ENCODE results near the gene NCOA4.

The NCOA4 gene

DNA sequence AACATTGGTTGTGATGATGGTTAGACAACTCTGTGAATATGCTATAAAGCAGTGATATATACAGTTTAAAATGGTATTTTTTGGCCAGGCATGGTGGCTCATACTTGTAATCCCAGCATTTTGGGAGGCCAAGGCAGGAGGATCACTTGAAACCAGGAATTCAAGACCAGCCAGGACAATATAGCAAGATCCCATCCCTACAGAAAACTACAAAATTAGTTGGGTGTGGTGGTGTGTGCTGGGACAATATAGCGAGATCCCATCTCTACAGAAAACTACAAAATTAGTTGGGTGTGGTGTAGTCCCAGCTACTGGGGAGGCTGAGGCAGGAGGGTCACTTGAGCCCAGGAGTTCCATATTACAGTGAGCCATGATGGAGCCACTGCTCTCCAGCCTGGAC is 43.1 kb upstream of the NCOA4 start:
- TF ChIP-seq, protein P1, sequence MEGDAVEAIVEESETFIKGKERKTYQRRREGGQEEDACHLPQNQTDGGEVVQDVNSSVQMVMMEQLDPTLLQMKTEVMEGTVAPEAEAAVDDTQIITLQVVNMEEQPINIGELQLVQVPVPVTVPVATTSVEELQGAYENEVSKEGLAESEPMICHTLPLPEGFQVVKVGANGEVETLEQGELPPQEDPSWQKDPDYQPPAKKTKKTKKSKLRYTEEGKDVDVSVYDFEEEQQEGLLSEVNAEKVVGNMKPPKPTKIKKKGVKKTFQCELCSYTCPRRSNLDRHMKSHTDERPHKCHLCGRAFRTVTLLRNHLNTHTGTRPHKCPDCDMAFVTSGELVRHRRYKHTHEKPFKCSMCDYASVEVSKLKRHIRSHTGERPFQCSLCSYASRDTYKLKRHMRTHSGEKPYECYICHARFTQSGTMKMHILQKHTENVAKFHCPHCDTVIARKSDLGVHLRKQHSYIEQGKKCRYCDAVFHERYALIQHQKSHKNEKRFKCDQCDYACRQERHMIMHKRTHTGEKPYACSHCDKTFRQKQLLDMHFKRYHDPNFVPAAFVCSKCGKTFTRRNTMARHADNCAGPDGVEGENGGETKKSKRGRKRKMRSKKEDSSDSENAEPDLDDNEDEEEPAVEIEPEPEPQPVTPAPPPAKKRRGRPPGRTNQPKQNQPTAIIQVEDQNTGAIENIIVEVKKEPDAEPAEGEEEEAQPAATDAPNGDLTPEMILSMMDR (IDR thresholded peaks at IDR 0.05; ENCODE audit: low read depth, low read length) = no peak
- in situ Hi-C loops (cut with HindIII; ENCODE audit: low sequenced_read_pairs) = no loop called here
- H3K4me3 ChIP-seq (ENCODE audit: low read depth, low read length) = no peak overlapping the region
- no peak for DNase-seq (ENCODE audit: low read depth, low spot score)

DNA sequence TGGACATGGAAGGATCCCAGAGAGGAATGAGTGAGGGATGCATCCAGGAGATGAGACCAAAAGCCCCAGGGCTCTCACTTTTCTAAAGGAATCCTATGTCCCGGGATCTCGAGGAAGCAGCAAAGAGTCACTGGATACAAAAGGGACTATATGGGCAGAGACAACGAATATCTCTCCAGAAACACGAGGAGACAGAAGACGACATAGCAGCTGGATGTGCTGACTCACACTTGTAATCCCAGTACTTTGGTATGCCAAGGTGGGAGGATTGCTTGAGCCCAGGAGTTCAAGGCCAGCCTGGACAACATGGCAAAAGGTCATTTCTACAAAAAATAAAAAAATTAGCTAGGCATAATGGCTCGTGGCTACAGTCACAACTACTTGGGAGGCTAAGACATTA is 40.3 kb upstream of the NCOA4 start:
- no peak for DNase-seq (ENCODE audit: low read depth, low spot score)
- no peak overlapping the region for H3K4me3 ChIP-seq (ENCODE audit: low read depth, low read length)
- TF ChIP-seq, protein P1 (IDR thresholded peaks at IDR 0.05; ENCODE audit: low read depth, low read length) = no peak
- in situ Hi-C loops (cut with HindIII; ENCODE audit: low sequenced_read_pairs) = no loop called here

DNA sequence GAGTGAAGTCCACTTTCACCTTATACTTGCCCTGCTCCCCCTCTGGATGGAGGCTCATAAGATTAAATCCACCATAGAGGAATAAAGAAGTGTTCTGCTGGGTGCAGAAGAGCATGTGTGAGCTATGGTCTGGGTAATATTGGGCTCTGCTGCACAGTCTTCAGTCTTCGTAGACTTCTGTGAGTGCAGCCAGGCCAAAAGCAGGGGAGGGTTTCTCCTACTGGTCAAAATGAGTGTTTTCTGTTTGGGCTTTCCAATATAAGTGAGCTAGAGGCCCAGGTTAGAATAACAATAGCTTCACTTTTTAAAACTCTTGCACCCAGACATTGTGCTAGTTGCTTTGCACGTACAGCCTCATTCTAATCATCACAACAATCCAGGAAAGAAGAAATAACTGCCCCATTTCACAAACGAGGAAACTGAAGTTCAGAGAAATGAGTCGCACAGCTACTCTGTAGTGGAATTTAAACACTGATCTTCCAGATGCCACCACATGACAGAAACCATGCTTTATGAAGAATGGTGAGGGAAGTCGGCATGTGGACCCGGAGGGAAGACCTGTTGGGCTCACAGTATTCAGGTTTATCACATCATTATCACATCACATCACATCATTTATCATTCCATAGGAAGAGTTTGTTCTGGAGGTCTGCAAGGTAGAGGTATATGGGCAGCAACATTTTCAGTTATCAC is 39.5 kb upstream of the NCOA4 start:
- in situ Hi-C loops (cut with HindIII; ENCODE audit: low sequenced_read_pairs) = no loop called here
- DNase-seq (ENCODE audit: low read depth, low spot score) = no peak
- H3K4me3 ChIP-seq (ENCODE audit: low read depth, low read length) = no peak overlapping the region
- TF ChIP-seq, protein P1 (IDR thresholded peaks at IDR 0.05; ENCODE audit: low read depth, low read length) = no peak

DNA sequence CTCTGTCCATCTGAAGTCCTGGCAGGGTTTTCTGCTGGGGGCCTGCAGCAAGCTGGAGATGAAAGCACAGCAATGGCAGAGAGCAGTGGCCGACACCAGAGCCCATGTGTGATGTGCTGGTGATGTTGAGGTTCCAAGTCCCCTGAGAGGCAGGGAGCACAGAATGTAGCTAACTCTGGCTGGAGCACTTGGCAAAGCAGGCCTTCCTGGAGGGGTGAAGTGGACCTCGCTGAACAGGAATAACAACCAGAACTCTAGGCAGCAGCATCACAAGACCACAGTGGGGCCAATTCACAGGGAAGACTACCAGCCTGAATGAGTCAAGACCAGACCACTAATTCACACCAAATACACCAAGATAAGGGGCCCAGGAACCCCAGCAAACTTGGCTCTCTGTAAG is 38.5 kb upstream of the NCOA4 start:
- TF ChIP-seq, protein P1 (IDR thresholded peaks at IDR 0.05; ENCODE audit: low read depth, low read length) = no peak
- no peak for DNase-seq (ENCODE audit: low read depth, low spot score)
- in situ Hi-C loops (cut with HindIII; ENCODE audit: low sequenced_read_pairs) = no loop called here
- H3K4me3 ChIP-seq (ENCODE audit: low read depth, low read length) = no peak overlapping the region

DNA sequence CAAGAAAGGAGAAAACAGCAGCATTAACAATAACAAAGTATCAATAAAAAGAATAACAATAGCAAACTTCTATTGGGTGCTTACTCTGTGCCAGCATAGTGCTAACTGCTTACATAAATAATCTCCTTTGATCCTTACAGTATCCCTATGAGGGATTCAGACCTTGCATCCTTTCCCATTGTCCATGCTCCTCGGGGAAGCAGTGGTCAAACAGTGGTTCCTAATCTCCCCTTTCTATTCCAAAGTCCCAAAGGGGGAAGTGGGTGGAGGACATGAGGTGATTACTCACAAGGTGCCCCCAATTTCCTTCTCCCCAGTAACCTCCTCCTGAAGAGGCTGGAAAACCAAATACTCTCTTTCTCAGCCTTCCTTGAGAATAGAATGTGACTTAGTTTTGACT is 37.7 kb upstream of the NCOA4 start:
- no peak overlapping the region for H3K4me3 ChIP-seq (ENCODE audit: low read depth, low read length)
- TF ChIP-seq, protein P1 (IDR thresholded peaks at IDR 0.05; ENCODE audit: low read depth, low read length) = no peak
- no peak for DNase-seq (ENCODE audit: low read depth, low spot score)
- in situ Hi-C loops (cut with HindIII; ENCODE audit: low sequenced_read_pairs) = no loop called here

DNA sequence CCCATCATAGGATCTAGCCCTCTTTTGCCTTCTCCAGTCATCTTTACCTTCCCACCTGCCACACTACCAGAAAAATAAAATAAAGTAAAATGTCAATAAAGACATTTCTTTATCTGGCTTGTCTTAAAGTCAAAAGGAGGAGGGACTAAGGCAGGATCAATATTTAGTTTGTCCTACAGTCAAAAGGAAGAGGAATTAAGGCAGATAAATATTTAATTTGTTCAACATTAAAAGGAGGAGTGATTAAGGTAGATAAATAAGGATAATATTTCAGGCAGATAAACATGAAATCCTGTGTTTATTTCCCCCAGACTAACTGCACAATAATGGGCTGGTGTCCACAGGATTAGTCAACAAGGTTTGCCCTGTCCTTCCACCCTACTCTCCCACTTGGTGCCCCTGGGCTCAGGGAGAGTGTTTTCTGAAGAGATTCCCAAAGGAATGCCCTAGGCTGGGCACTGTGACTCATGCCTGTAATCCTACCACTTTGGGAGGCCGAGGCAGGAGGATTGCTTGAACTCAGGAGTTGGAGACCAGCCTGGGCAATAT is 33.9 kb upstream of the NCOA4 start:
- no peak overlapping the region for H3K4me3 ChIP-seq (ENCODE audit: low read depth, low read length)
- DNase-seq (ENCODE audit: low read depth, low spot score) = no peak
- in situ Hi-C loops (cut with HindIII; ENCODE audit: low sequenced_read_pairs) = no loop called here

More for the DNA sequence above, 33.9 kb upstream of the NCOA4 start:
- TF ChIP-seq, protein P1 (IDR thresholded peaks at IDR 0.05; ENCODE audit: low read depth, low read length) = no peak
